ENCODE measurements around the gene KRT75.
A peak's percentile ranks its signal among the peaks of the same experiment; 100 is the strongest.
"Not testable (repeated sequence)": the region's sequence is repeated elsewhere in the genome, so short reads cannot be mapped to it uniquely, and the experiment has no call there.

The KRT75 gene

DNA sequence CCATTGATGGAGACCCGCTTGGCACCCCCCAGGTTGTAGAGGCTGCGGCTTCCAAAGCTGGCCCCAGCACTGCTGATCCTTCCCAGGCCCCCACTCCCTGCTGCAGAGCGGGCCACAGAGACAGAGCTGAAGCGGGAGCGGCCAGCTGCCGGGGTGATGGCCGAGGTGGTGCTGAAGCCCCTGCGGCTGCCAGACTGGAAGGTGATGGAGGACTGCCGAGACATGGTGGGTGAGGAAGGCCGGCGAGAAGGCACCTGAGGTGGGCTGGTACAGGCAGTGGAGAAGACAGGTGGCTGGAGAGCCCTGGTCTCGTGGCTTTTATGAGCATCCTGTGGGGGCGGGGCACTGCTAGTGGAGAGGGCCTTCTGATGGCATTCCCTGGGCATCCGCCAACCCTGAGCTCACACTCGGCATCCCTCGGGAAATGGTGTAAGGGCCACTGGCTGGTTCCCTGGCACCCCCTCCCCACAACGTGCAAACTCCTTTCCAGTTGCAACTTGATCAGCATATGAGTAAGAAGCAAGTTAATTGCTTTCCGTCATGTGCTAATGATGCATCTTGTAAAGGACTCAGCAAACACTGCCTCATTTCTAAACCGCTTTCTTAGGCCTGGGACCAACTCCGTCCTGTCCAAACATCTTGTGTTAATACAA lies at the start of gene KRT75:
Gene KRT75 (minus strand): TSS at position 291 of the 653 bp plus-strand sequence. CDS start 67 bp downstream, at position 224.
- peak; percentile 13 for DNase-seq (ENCODE audit: low read depth)

DNA sequence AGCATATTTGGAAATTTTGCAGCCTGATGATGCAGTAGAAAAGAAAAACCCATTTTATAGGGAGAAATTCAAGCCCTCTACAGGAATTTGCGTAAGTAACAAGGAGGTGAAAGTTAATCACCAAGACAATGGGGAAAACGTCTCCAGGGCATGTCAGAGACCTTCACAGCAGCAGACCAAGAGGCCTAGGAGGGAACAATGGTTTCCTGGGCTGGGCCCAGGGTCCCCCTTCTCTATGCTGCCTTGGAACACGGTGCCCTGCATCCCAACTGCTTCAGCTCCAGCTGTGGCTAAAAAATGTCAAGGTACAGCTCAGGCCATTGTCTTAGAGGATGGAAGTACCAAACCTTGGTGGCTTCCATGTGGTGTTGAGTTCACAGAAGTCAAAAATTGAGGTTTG lies 45.9 kb upstream of the KRT75 start:
- no peak for DNase-seq (ENCODE audit: low read depth)

GRCh38 chr12:52477651-52478050 lies 43.5 kb upstream of the KRT75 start:
- no peak for DNase-seq (ENCODE audit: low read depth)

GRCh38 chr12:52474212-52474611 lies 40.0 kb upstream of the KRT75 start:
- DNase-seq (ENCODE audit: low read depth) = no peak

DNA sequence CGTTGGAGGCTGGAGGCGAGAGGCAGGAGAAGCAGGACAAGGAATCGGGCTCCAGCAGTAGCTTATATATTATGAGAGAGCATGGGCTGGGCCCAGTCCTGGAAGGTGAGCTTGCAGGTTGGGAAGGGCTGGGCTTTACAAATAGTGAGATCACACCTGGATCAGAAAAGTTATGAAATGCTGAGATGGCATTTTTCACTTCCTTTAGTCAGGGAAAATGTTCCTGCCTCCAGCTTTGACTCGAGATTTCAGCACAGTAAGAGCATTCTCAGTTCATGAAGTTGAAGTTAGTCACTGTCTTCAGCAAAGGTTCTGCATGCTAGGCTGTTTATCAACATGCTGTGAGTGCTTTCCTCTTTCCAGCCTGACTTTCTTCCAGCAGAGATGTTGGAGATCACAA lies 39.6 kb upstream of the KRT75 start, which contains the start of gene KRT6C:
Gene KRT6C (minus strand): TSS at position 38 of the 400 bp plus-strand sequence. CDS start 68 bp downstream, outside the sequence.
- no peak for DNase-seq (ENCODE audit: low read depth)

DNA sequence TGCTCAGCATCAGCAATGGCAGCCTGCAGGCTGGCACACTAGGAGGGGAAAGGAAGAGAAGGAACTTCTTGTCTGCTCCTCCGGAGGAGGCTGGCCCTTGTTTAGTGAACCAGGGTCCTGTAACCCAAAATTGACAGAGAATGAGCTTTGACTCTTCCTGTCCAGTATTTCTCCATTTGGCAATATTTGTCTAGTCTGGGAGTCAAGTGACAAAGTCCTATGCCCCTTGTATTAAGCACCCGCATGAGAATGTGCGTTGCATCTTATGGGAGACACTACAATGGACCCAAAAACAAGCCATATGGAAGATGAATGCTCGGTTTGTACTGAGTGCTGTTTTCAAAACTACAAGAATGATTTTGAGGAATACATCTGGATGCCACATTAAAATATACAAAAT lies 35.7 kb upstream of the KRT75 start:
- DNase-seq (ENCODE audit: low read depth) = no peak

DNA sequence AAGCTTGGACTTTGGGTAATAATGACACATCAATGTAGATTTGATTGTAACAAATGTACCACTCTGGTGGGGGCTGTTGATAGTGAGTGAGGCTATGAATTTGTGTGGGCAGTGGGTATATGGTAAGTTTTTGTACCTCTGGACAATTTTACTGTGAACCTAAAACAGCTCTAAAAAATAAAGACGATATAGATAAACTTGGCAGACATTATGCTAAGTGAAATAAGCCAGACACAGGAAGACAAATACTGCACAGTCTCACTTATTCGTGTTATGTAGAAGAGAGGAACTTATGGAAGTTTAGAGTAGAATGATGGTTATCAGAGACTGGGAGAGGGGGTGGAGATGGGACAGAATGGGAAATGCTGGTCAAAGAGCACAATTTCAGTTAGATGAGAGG lies 30.7 kb upstream of the KRT75 start:
- DNase-seq (ENCODE audit: low read depth) = no peak

DNA sequence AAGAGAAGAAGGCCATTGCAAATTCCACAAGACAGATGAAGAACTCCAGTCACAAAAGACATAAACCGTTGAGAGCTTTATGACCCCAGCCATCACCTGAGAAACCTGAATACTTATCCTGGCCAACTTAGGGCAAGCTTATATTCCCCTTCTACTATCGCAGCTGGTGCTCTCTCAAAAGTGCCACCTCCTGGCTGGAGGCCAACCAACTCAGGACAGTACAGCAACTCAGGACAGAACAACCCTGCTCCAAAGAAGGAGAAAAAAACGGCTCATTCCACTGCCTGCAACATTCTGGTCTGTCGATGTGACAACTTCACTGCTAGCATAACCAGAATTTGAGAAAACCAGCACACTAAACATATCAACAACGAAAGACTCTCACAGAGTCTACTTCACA lies 27.5 kb upstream of the KRT75 start:
- no peak for DNase-seq (ENCODE audit: low read depth)

- DNase-seq (ENCODE audit: low read depth) = no peak
Measured at GRCh38 chr12:52458861-52459260, 24.7 kb upstream of the KRT75 start.

DNA sequence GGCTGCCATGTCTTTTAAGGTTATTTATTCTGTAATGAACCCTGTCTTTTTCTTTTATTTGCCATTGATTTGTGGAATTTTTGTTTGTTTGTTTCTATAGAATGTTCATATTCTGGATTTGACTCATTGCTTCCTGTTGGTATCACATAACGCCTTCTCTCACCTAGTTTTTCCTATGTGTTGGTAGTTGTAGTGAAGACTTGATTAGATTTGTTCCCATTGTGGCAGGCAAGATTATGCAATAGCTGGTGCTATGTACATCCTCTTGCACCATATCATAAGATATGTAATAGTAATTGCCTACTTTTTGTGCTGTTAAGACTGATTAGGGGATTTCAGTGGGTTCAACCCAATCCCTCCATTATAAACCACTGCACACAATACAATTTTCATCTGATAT lies 21.6 kb upstream of the KRT75 start:
- no peak for DNase-seq (ENCODE audit: low read depth)

- no peak for DNase-seq (ENCODE audit: low read depth)
Measured at GRCh38 chr12:52454411-52455201, 20.4 kb upstream of the KRT75 start.

DNA sequence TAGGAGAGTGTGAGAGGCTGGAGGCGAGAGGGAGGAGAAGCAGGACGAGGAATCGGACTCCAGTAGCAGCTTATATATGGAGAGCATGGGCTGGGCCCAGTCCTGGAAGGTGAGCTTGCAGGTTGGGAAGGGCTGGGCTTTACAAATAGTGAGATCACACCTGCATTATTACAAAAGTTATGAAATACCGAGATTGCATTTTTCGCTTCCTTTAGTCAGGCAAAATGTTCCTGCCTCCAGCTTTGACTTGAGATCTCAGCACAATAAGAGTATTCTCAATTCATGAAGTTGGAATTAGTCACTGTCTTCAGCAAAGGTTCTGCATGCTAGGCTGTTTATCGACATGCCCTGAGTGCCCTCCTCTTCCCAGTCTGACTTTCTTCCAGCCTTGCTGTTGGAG lies 17.9 kb upstream of the KRT75 start, which contains the start of gene KRT6B:
Gene KRT6B (minus strand): TSS at position 46 of the 400 bp plus-strand sequence. CDS start 68 bp downstream, outside the sequence.
- DNase-seq (ENCODE audit: low read depth) = no peak

- no peak for DNase-seq (ENCODE audit: low read depth)
Measured at GRCh38 chr12:52448228-52448627, 14.1 kb upstream of the KRT75 start.

GRCh38 chr12:52447196-52447595 lies 13.0 kb upstream of the KRT75 start:
- DNase-seq (ENCODE audit: low read depth) = not testable (repeated sequence)

- no peak for DNase-seq (ENCODE audit: low read depth)
Measured at GRCh38 chr12:52446367-52447045, 12.3 kb upstream of the KRT75 start.

DNA sequence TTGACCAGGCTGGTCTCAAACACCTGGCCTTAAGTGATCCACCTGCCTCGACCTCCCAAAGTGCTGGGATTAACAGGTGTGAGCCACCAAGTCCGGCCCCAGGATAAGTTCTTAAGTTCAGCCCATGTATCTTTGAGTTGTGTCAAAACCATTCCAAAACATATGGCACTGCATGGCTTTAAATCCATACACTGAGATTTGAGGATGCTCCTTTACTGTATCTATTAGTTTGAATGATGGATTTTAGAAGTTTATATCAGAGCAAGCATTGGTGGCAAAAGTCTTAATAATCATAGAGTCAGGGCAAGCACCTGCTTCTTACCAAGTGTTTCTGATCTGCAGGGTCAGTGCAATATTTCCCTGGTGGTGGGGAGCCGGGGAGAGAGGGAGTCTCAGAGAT lies 11.7 kb upstream of the KRT75 start:
- DNase-seq (ENCODE audit: low read depth) = no peak

DNA sequence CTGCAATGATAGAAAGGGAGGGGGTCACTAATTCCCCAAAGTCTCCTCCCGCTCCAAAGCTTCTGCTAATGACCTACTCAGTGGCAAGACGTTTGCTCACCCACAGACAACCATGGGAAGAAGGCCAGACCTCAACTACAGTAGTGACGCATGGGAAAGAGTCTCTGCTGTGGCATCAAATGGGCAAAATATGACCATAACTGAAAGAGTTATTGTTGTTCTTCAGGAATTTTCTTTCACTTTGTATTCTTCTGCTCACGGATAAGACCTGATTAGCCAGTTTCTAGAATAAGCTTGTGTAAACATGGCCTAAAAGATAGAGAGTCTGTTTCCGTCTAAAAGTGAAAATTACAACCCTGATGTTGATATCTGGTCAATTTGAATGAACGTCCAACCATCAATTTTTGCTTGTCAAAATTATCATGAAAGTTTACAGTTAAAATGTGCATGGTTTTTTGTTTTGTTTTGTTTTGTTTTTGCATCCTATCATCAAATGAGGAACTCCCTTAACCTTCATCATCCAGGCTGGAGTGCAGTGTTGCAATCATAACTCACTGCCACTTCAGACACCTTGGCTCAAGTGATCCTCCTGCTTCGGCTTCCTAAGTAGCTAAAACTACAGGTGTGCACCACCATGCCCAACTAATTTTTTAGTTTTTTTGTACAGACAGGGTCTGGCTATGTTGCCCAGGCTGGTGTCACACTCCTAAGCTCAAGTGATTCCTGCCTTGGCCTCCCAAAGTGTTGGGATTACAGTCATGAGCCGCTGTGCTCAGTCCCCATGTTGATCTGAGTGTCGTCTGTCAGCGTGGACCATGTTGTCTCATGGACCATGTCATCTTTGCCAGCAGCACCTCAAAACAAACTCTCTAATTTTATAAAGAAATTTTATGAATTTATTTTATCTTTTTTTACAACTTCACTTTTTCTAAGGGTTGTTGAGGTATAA lies 10.8 kb upstream of the KRT75 start:
- DNase-seq (ENCODE audit: low read depth) = no peak

GRCh38 chr12:52443966-52444365 lies 9.8 kb upstream of the KRT75 start:
- DNase-seq (ENCODE audit: low read depth) = no peak

GRCh38 chr12:52442600-52443061 lies 8.5 kb upstream of the KRT75 start:
- peak; percentile 33 for DNase-seq (ENCODE audit: low read depth)

- no peak for DNase-seq (ENCODE audit: low read depth)
Measured at GRCh38 chr12:52441320-52441911, 7.2 kb upstream of the KRT75 start.

- no peak for DNase-seq (ENCODE audit: low read depth)
Measured at GRCh38 chr12:52440821-52441319, 6.7 kb upstream of the KRT75 start.

All from fibroblast of gingiva (primary cell).